CD4-positive, alpha-beta T cell treated with Interferon alpha-2 for 1 hour (primary cell): Measurements from ENCODE around the gene SLC66A3.
"Not testable (repeated sequence)": the region's sequence is repeated elsewhere in the genome, so short reads cannot be mapped to it uniquely, and the experiment has no call there.

Source experiments
- DNase-seq, 2 donors: peaks; one replicate each; pipeline ENCODE4 v3.0.0-alpha.2; 2020 to 2022

Gene SLC66A3

DNA sequence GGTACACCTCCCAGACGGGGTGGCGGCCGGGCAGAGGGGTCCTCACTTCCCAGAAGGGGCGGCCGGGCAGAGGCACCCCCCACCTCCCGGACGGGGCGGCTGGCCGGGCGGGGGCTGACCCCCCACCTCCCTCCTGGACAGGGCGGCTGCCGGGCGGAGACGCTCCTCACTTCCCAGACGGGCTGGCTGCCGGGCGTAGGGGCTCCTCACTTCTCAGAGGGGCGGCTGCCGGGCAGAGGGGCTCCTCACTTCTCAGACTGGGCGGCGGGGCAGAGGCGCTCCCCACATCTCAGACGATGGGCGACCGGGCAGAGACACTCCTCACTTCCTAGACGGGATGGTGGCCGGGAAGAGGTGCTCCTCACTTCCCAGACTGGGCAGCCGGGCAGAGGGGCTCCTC, 9.8 kb downstream of the SLC66A3 start:
- not testable (repeated sequence) for DNase-seq

- DNase-seq, result no peak
These were observed 11.2 kb downstream of the SLC66A3 start for GRCh38 chr2:11166476-11166875.

DNA sequence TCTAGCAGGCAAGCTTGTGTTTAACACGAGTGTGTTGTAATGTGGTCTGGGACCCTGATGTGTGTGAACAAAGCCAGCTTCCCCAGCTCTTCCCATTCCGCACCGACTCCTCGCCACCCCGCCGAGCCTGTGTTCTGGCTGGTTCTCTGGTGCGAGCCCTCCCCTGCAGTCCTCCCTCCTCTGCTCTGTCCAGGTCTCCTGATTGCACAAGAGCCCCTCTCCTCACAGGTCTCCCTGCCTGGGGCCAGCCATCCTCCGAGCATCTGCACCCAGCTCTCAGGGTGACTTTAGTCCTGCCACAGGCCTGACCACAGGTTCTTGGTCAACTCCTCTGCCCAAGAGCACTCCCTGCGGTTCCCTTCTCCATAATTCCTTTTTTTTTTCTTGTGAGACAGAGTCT, 13.2 kb downstream of the SLC66A3 start:
- no peak for DNase-seq

- no peak for DNase-seq
These were observed 14.1 kb downstream of the SLC66A3 start for GRCh38 chr2:11169333-11169732.

DNA sequence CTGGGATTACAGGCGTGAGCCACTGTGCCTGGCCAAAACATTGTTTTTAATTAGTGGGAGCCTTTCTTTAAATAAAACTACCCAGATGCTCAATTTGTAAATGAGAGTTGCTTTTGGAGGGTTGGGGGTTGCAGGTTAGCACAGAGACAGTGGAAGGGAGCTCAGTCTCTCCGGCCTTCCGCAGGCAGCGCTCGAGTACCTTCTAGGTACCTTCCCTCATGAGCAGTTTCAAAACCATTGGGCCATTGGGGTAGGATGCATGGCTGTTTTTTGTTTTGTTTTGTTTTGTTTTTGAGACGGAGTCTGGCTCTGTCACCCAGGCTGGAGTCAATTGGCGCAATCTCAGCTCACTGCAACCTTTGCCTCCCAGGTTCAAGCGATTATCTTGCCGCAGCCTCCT, 19.0 kb downstream of the SLC66A3 start:
- DNase-seq, result no peak

DNA sequence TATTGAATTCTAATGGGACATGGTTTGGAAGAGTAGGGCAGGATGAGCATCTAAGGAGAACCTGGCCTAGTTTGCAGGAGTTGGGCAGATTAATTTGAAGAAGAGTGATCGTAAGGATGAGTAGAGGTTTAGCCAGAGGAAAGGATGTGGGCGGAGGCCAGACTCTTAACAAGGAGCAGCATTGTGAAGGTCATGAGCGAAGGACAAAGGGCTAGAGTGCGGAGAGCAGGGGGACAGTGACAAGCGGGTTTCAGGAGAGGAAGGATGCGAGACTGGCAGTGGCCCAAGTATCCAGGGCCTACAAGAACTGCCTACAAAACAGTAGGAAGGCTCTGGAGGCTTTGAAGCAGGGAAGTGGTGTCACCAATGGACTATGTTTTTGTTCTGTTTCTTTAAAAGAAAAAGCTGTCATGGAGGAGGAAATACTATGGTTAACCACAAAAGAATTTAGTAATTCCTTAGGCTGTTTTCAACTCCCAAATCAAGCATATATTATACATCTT, 20.1 kb downstream of the SLC66A3 start:
- DNase-seq, result no peak

- DNase-seq, result no peak
These were observed 22.8 kb downstream of the SLC66A3 start for GRCh38 chr2:11177871-11178690.

DNA sequence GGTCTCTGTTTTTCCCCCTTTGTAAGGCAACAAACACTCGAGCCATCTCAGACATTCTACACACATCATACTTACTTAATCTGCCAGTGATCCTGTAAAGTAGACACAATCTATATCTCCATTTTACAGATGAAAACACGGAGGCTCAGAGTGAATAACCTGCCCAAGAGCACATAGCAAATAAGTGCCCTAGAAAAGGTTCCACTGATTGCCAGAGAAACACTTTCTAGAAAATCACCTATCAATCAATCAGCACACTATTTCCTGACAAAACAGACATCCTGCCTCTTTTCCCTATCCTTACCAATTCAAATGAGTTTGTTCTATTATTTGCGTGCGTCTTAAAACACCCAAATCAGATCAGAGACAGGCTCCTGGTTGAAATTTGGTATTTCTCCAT, 23.9 kb downstream of the SLC66A3 start:
- DNase-seq, result no peak

DNA sequence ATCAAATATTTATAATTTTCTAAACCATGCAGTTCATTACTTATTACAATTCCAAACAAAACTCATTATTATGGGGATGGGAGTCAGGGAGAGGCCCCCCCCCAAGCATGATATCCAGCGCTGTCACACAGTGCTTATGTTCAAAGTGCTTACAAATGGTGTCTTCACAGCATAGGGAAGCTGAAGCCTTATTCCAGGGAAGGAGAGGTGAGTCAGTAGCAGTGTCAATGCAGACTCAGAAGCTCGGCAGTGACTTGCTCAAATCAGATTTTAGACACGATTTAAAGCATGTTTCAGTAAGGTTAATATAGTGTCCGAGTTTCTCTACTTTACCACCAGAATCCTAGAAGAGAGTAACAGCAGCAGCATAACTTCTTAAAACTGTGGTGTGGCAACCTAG, 24.6 kb downstream of the SLC66A3 start:
- no peak for DNase-seq

- no peak for DNase-seq
These were observed 25.4 kb downstream of the SLC66A3 start for GRCh38 chr2:11180653-11181052.

- DNase-seq, result no peak
These were observed 27.7 kb downstream of the SLC66A3 start for GRCh38 chr2:11182951-11183350.

GRCh38 chr2:11186145-11186544, 30.9 kb downstream of the SLC66A3 start:
- DNase-seq, result no peak

- DNase-seq, result no peak
These were observed 31.9 kb downstream of the SLC66A3 start for GRCh38 chr2:11187083-11187619.

- no peak for DNase-seq
These were observed 32.5 kb downstream of the SLC66A3 start for GRCh38 chr2:11187731-11188130.

DNA sequence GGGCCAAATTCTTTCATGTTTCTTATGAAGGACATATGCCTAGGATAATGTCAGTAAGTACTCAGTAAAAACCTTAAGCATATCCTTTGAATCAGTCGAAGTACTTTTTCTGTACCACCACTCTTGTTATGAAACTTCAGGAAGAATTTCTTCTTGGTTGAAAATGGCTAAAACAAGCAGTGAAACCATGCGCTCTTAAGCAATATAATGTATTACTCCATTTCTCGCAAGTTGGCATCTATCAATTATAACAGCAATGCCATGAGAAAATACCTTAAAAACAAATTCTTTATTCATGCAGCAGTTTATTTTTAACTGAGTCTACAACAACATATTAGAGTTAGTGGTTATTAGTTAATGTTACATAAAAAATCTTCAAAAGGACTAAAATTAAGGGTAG, 41.0 kb downstream of the SLC66A3 start:
- DNase-seq, result no peak

DNA sequence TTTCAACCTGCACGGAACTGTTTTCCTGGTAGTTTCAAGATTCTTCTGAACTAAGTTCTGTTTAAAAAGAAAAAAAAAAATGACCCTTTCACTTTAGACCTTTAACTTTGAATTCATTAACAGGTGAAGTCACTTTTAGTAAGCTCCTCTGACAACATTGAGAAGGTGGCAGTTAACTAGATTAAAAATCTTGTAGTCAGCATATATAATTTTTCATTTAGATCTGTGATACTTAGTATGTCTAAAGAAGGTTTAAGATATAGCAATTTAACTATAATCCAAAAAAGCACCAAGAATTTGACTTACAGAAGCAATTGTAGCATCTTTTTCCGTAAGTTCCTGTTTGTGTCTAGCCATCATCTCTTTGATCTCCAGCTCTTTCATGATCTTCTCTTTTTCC, 45.4 kb downstream of the SLC66A3 start:
- DNase-seq, result no peak

DNA sequence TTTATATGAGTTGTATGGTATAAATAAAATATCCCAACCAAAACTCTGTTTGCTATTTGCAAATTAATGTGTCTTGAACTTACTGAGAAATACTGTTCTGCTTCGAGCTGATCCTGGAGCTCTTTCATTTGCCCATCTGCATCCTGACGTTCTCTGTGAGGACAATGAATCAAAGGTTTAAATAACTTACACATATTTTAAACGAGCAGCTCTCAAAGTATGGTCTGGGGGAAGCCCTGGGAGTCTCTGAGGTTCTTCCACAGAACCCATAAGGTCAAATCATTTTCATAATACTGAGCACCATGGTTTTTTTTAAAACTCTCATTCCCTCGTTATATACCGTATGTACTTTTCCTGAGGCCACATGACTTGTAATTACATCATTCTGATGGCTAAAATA, 46.7 kb downstream of the SLC66A3 start:
- DNase-seq, result no peak

GRCh38 chr2:11203480-11203879, 48.2 kb downstream of the SLC66A3 start:
- no peak for DNase-seq

DNA sequence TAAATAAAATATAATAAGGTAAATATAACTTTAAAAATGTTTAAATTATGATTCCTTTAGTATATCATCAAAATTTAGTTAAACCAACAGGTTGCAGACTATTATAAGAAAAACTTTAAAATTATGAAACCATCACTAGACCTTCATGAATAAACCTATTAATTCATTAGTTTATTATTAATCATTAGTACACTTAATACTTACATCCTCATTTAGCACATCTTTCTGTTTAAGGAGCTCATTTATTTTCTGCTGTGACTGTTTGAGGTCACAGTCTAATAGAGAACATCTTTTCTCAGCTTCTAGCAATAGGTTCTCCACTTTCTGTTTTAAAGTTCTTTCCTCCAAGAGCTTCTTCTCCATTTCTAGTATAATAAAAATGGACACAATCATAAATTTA, 52.8 kb downstream of the SLC66A3 start:
- DNase-seq, result no peak

DNA sequence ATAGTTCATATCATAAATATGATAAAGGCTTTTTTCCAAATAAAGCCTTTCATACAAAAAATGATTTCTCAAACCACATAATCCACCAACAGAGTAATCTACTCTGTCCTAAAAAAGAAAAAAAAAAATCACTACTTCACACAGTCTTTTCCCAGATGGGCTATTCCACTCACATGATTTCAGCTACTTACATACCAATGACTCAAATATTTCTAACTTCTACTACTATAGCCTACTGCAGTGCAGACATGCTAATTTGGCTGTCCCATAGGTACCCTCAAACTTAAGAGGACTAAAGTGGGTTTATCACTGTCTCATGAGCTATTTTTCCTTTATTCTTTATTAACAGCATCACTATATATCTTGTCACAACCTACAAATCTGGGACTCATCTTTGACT, 57.4 kb downstream of the SLC66A3 start:
- no peak for DNase-seq

DNA sequence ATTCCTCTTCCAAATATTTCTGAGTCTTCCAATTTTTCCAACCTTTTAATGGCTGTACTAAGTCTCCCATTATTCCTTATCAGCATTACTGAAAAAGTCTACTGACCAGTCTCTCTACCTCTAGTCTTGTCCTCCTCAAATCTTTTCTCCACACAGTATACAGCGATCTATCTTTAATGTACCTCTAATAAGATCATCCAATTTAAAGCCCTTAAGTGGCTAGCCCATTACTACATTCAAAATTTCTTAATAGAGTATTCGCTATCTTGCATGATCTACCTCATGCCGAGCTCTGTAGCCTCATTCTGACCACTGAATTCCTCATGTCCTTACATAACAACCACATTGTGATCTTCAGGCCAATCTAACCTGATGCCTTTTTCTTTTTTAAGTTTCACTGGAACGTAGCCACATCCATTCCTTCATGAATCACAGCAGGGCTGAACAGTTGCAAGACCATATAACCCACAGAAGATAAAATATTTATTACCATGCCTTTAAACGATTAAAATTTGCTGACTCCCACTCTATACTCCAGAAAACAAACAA, 57.9 kb downstream of the SLC66A3 start:
- no peak for DNase-seq

- DNase-seq, result no peak
These were observed 58.7 kb downstream of the SLC66A3 start for GRCh38 chr2:11213975-11214374.

DNA sequence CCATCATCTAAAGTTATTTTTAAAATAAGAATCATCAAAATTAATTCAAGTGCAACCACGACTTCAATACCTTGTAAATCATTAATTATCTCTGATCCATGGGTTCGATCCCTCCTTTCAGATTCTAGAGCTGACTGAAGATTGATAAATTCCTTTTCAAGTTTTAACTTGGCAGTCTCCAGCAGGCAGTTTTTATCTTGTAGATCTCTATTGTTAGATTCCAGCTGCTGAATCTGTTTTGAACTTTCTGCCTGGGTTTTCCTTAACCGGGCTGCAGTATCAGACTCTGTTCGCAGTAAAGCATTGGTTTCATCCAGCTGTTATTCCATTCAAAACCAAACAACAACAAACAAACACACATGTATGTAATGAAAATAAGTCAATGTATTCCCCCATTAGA, 59.5 kb downstream of the SLC66A3 start:
- no peak for DNase-seq

- no peak for DNase-seq
These were observed 60.1 kb downstream of the SLC66A3 start for GRCh38 chr2:11215407-11215806.
